GM18498 (cell line): ENCODE data around the gene TMEM259.

Experiments used
- ATAC-seq: cut with Tn5 transposase; IDR thresholded peaks from one replicate; pipeline ENCODE4 v1.9.1; 2021; ENCODE audit warnings: mild to moderate bottlenecking, moderate library complexity; ENCODE audit not compliant: unreplicated experiment

The TMEM259 gene

GRCh38 chr19:964116-964520, 56.8 kb downstream of the TMEM259 start:
- ATAC-seq: no peak

GRCh38 chr19:963486-963951, 57.4 kb downstream of the TMEM259 start:
- ATAC-seq: no peak

- ATAC-seq: no peak
These were observed 58.1 kb downstream of the TMEM259 start for GRCh38 chr19:962683-963400.

GRCh38 chr19:961866-962620, 58.9 kb downstream of the TMEM259 start:
- ATAC-seq: no peak

GRCh38 chr19:960601-960938, 60.4 kb downstream of the TMEM259 start:
- no peak for ATAC-seq

- no peak for ATAC-seq
These were observed 60.9 kb downstream of the TMEM259 start for GRCh38 chr19:960020-960419.
